Measurements from ENCODE around the gene SLC29A1.

GRCh38 chr6:44267252-44267651 lies 43.9 kb downstream of the SLC29A1 start:
- TF ChIP-seq, protein P1, sequence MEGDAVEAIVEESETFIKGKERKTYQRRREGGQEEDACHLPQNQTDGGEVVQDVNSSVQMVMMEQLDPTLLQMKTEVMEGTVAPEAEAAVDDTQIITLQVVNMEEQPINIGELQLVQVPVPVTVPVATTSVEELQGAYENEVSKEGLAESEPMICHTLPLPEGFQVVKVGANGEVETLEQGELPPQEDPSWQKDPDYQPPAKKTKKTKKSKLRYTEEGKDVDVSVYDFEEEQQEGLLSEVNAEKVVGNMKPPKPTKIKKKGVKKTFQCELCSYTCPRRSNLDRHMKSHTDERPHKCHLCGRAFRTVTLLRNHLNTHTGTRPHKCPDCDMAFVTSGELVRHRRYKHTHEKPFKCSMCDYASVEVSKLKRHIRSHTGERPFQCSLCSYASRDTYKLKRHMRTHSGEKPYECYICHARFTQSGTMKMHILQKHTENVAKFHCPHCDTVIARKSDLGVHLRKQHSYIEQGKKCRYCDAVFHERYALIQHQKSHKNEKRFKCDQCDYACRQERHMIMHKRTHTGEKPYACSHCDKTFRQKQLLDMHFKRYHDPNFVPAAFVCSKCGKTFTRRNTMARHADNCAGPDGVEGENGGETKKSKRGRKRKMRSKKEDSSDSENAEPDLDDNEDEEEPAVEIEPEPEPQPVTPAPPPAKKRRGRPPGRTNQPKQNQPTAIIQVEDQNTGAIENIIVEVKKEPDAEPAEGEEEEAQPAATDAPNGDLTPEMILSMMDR (IDR thresholded peaks at IDR 0.05; ENCODE audit: low read depth, low read length), result no peak
- no peak for TF ChIP-seq EZH2phosphoT487 (IDR thresholded peaks at IDR 0.05; ENCODE audit: low read depth)
